ENCODE measurements around the gene C2orf78.
"Not testable (repeated sequence)": the region's sequence is repeated elsewhere in the genome, so short reads cannot be mapped to it uniquely, and the experiment has no call there.

C2orf78 gene

GRCh38 chr2:73749314-73749713 lies 34.7 kb upstream of the C2orf78 start:
- TF ChIP-seq CTCF (IDR thresholded peaks at IDR 0.05; ENCODE audit: low read depth, low read length): no peak
- no peak overlapping the region for H3K4me3 ChIP-seq (ENCODE audit: low read depth, low read length)

DNA sequence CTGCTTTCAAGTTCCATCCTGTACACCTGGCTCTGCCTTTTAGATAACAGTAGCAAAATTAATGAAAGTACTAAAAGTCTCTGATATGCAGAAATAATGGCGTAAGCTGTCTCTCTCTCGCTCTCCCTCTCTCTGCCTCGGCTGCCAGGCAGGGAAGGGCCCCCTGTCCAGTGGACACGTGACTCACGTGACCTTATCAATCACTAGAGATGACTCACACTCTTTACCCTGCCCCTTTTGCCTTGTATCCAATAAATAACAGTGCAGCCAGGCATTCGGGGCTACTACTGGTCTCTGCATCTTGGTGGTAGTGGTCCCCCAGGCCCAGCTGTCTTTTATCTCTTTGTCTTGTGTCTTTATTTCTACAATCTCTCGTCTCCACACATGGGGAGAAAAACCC lies 29.7 kb upstream of the C2orf78 start:
- H3K4me3 ChIP-seq (ENCODE audit: low read depth, low read length): not testable (repeated sequence)

DNA sequence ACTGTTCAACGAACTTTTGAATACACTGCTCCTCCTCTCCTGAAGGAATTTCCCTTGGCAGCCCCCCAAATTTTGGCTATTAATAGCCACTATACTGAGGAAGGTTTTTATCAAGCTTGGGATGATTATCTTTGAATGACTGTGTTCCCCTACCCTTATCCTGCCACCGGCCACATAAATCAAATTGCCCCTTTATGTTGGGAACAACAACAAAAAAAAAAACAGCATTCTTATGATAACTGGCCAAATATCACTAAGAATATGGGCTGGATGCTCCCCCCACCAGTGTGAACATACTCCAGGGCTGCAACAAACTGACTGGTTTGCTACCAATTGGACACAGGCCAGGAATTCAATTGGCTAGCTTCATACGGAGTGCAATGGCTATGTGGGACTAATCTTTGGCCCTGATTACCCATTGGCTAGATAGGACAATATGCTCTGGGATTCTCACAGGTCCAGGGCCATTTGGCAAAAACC lies 24.7 kb upstream of the C2orf78 start:
- TF ChIP-seq CTCF (IDR thresholded peaks at IDR 0.05; ENCODE audit: low read depth, low read length): no peak
- H3K4me3 ChIP-seq (ENCODE audit: low read depth, low read length): no peak overlapping the region

- no peak for TF ChIP-seq CTCF (IDR thresholded peaks at IDR 0.05; ENCODE audit: low read depth, low read length)
- no peak overlapping the region for H3K4me3 ChIP-seq (ENCODE audit: low read depth, low read length)
These were observed 24.1 kb upstream of the C2orf78 start for GRCh38 chr2:73759904-73760303.

DNA sequence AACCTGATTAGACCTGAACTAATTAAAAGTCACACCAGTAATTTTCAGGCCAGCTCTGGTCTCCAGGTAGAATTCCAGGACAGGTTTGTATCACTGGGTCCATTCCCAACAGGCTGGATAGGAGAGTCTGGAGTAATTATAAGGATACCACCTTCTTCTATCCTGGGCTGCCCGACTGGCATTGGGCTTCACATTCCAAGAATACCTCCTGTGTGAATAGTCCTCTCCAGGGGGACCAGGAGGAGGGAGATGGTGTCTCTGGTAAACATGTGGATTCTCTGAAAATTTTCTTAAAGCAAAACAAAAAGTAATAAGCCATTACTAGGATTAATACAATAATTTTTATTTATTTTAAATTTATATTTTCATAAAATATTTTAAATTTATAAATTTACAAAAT lies 21.4 kb upstream of the C2orf78 start:
- no peak for TF ChIP-seq CTCF (IDR thresholded peaks at IDR 0.05; ENCODE audit: low read depth, low read length)

GRCh38 chr2:73764945-73765344 lies 19.0 kb upstream of the C2orf78 start:
- no peak overlapping the region for H3K4me3 ChIP-seq (ENCODE audit: low read depth, low read length)
- no peak for TF ChIP-seq CTCF (IDR thresholded peaks at IDR 0.05; ENCODE audit: low read depth, low read length)

More for the DNA sequence above, 21.4 kb upstream of the C2orf78 start:
- no peak overlapping the region for H3K4me3 ChIP-seq (ENCODE audit: low read depth, low read length)

GRCh38 chr2:73766349-73766748 lies 17.6 kb upstream of the C2orf78 start:
- no peak overlapping the region for H3K4me3 ChIP-seq (ENCODE audit: low read depth, low read length)
- TF ChIP-seq CTCF (IDR thresholded peaks at IDR 0.05; ENCODE audit: low read depth, low read length): no peak

DNA sequence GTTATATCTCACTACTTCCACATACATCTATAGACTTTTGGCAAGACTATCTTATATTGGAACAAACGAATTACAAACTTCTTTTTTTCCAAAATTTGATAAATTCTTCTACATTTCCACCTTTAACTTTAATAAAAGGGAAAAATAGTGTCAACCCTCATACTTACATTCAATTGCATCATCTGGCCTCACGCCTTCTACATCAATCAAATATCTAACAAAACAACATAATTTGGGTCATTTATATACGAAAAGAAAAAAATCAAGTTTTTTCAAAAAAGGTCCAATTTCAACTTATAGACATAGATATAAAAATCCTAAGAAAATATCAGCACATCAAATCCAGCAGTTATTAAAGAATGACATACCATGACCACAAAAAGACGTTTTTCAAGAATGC lies 17.0 kb upstream of the C2orf78 start:
- TF ChIP-seq CTCF (IDR thresholded peaks at IDR 0.05; ENCODE audit: low read depth, low read length): no peak
- H3K4me3 ChIP-seq (ENCODE audit: low read depth, low read length): no peak overlapping the region

Measured in WI38 (cell line).